IMR-90 (cell line): Measurements from ENCODE around the gene GLRA3. TPM values are rescaled to one million over a fixed set of nuclear protein-coding genes. Genes with fewer than 3 reads are reported as not detected.

Experiments
- ATAC-seq: fragments of 200-7000 bp; cut with Tn5 transposase; 2 replicates; pipeline ENCODE4 v1.9.1; 2020; ENCODE audit warnings: low read depth, mild to moderate bottlenecking, moderate library complexity
- BruUV-seq: library from RNA; stranded (reverse); fragments of 400-500 nt; replicated peaks from 2 replicates; lab custom pipeline; 2021; lab: Mats Ljungman, UMichigan
- CTCF ChIA-PET: fragments of 300-600 bp; formaldehyde crosslinking; extraction: SDS; loops from one replicate; lab custom pipeline; 2021; ENCODE audit warnings: antibody characterized with exemption; lab: Yijun Ruan, JAX
- POLR2A ChIA-PET: fragments of 300-600 bp; sonication (Branson Sonifier 250); formaldehyde crosslinking; loops from one replicate; lab custom pipeline; 2022; ENCODE audit warnings: antibody characterized with exemption; ENCODE audit not compliant: unreplicated experiment; lab: Charles Lee
- DNase-seq: peaks from one replicate; pipeline ENCODE4 v3.0.0; 2013
- H2AFZ ChIP-seq: replicated peaks from 2 replicates; pipeline ENCODE3; 2013; ENCODE audit warnings: low read length, mild to moderate bottlenecking; ENCODE audit not compliant: poor library complexity
- H2AK5ac ChIP-seq: 2 replicates; pipeline ENCODE4 v1.6.1; 2013; ENCODE audit warnings: low read depth, low read length, inconsistent platforms
- H2AK9ac ChIP-seq: replicated peaks from 2 replicates; pipeline ENCODE3; 2013; ENCODE audit warnings: mild to moderate bottlenecking, low read depth, low read length, moderate library complexity; ENCODE audit not compliant: poor library complexity
- H2BK120ac ChIP-seq: 2 replicates; pipeline ENCODE4 v1.6.1; 2013; ENCODE audit warnings: low read depth, low read length, inconsistent platforms
- H2BK15ac ChIP-seq: 3 replicates; pipeline ENCODE4 v1.6.1; 2013; ENCODE audit warnings: low read depth, low read length, inconsistent platforms
- H2BK20ac ChIP-seq: 2 replicates; pipeline ENCODE4 v1.6.1; 2013; ENCODE audit warnings: low read depth, mild to moderate bottlenecking, inconsistent platforms, low read length, moderate library complexity
- H2BK5ac ChIP-seq: 2 replicates; pipeline ENCODE4 v1.6.1; 2013; ENCODE audit warnings: mild to moderate bottlenecking, low read depth, low read length, inconsistent platforms; ENCODE audit not compliant: poor library complexity, severe bottlenecking
- H3K14ac ChIP-seq: replicated peaks from 2 replicates; pipeline ENCODE4 v1.6.1; 2013; ENCODE audit warnings: low read depth, low read length, inconsistent platforms
- H3K18ac ChIP-seq: 2 replicates; pipeline ENCODE4 v1.6.1; 2013; ENCODE audit warnings: low read depth, low read length, control low read depth
- H3K23ac ChIP-seq: 2 replicates; pipeline ENCODE4 v1.6.1; 2013; ENCODE audit warnings: low read depth, low read length, inconsistent platforms
- H3K27ac ChIP-seq: 2 replicates; pipeline ENCODE4 v1.5.1; 2013; ENCODE audit warnings: mild to moderate bottlenecking, control low read depth, low read length; ENCODE audit not compliant: insufficient read depth
- H3K27me3 ChIP-seq: 2 replicates; pipeline ENCODE4 v1.6.1; 2013; ENCODE audit warnings: low read length; ENCODE audit not compliant: control insufficient read depth, insufficient read depth
- H3K36me3 ChIP-seq: 2 replicates; pipeline ENCODE4 v1.6.1; 2013; ENCODE audit warnings: low read length, mixed read lengths; ENCODE audit not compliant: control insufficient read depth, insufficient read depth
- H3K4ac ChIP-seq: 2 replicates; pipeline ENCODE4 v1.6.1; 2013; ENCODE audit warnings: low read depth, low read length, inconsistent platforms
- H3K4me1 ChIP-seq: 2 replicates; pipeline ENCODE4 v1.6.1; 2013; ENCODE audit warnings: low read length, mixed read lengths; ENCODE audit not compliant: control insufficient read depth, insufficient read depth
- H3K4me2 ChIP-seq: 2 replicates; pipeline ENCODE4 v1.6.1; 2013; ENCODE audit warnings: low read depth, mild to moderate bottlenecking, control low read depth, low read length, moderate library complexity
- H3K4me3 ChIP-seq: 2 replicates; pipeline ENCODE4 v1.5.1; 2013; ENCODE audit warnings: low read depth, mild to moderate bottlenecking, control low read depth, low read length, moderate library complexity; ENCODE audit not compliant: insufficient read depth
- H3K56ac ChIP-seq: 2 replicates; pipeline ENCODE4 v1.6.1; 2013; ENCODE audit warnings: low read length, inconsistent platforms; ENCODE audit not compliant: insufficient read depth; ENCODE audit errors: extremely low read depth
- H3K79me1 ChIP-seq, 2 experiments: 2 replicates each; pipeline ENCODE4 v1.6.1; 2013; ENCODE audit warnings: low read length in 2 of 2, inconsistent platforms in 1 of 2, low read depth in 1 of 2
- H3K9ac ChIP-seq: 2 replicates; pipeline ENCODE4 v1.6.1; 2013; ENCODE audit warnings: low read depth, low read length, control low read depth
- H3K9me1 ChIP-seq: 2 replicates; pipeline ENCODE4 v1.6.1; 2013; ENCODE audit warnings: low read length, inconsistent platforms; ENCODE audit not compliant: insufficient read depth
- H3K9me3 ChIP-seq: 2 replicates; pipeline ENCODE4 v1.6.1; 2013; ENCODE audit warnings: low read length; ENCODE audit not compliant: control insufficient read depth, insufficient read depth
- H4K20me1 ChIP-seq: 2 replicates; pipeline ENCODE4 v1.6.1; 2013; ENCODE audit warnings: low read length, inconsistent platforms; ENCODE audit not compliant: insufficient read depth
- H4K5ac ChIP-seq: 2 replicates; pipeline ENCODE4 v1.6.1; 2013; ENCODE audit warnings: mild to moderate bottlenecking, low read depth, low read length, control low read depth
- H4K8ac ChIP-seq, 2 experiments: 2 replicates each; pipeline ENCODE4 v1.6.1; 2013; ENCODE audit warnings: low read depth in 2 of 2, low read length in 2 of 2, control low read depth in 1 of 2, inconsistent platforms in 1 of 2
- H4K91ac ChIP-seq: 2 replicates; pipeline ENCODE4 v1.6.1; 2013; ENCODE audit warnings: low read depth, low read length, inconsistent platforms; ENCODE audit not compliant: insufficient read depth
- POLR2A ChIP-seq: IDR thresholded peaks from 2 replicates; pipeline ENCODE4 v1.6.1; 2012; ENCODE audit warnings: mild to moderate bottlenecking, low read depth, low read length
- WGBS, 2 experiments: methylation state at CpG; one replicate each; pipeline versions ENCODE4 v1.1.5 to v1.1.7; 2013; ENCODE audit warnings: missing lambda C conversion rate in 2 of 2; ENCODE audit not compliant: insufficient read length in 1 of 2; ENCODE audit errors: extremely low coverage in 2 of 2; 5-methylcytosine and 5-hydroxymethylcytosine counted together
- dilution Hi-C: fragments of 300-500 bp; cut with HindIII; formaldehyde crosslinking; loops from one replicate; pipeline ENCODE4 v1.14.3; 2018; ENCODE audit warnings: low sequenced_read_pairs; ENCODE audit not compliant: unreplicated experiment
- in situ Hi-C: fragments of 300-500 bp; cut with MboI; formaldehyde crosslinking; loops from 3 replicates; pipeline ENCODE4 v1.14.3; 2019; ENCODE audit warnings: low sequenced_read_pairs, inconsistent platforms, mixed read lengths
- intact Hi-C: fragments of 100-400 bp; cut with micrococcal nuclease; formaldehyde crosslinking; loops from 2 replicates; pipeline ENCODE4 v1.10.0; 2022
- polyA plus RNA-seq, 3 experiments: library from polyadenylated mRNA; depleted of rRNA; stranded (reverse); fragments of >200 nt; gene quantifications; 2 replicates each; pipeline ENCODE4 v1.2.3, GENCODE V29; 2012; ENCODE audit warnings: low replicate concordance in 1 of 3
- total RNA-seq: library from RNA; depleted of rRNA; stranded (reverse); fragments of >200 nt; gene quantifications from 2 replicates; pipeline ENCODE4 v1.2.3, GENCODE V29; 2012

The GLRA3 gene
- total and polyA plus RNA-seq, 2 of the 4 experiments (the other 2 are of a cell fraction) = not detected

DNA sequence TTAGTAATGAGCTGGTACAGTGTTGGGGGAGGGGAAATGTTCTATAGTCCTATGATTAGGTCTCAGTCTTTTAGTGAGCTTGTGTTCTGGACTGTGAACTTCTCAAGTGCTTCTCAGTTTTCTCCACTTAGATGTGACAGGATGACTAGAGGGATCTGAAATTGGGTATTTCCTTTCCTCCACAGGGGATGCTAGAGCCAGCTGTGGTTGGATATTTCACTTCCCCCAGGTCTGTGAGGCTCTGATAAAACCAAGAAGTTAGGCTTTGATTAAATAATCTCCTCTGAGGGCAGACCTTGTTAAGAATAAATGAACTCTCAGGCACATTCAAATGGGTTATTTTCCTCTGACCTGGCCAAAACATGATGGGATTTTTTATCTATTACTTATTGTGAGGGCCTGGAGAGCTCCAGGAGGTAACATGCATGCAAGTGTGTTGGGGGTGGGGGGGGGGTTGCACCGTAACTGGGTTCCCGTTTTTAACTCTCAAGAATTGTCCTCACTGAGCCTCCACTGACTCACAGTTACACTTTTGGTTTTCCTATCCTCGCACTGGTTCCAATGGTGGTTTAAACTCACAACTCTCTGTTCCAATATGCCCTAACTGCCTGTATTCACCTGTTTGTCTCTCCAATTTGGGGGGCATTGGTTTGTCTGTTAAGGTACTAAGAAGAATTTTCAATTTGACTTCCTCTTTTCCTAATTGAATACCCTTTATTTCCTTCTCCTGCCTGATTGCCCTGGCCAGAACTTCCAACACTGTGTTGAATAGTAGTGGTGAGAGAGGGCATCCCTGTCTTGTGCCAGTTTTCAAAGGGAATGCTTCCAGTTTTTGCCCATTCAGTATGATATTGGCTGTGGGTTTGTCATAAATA, 28.1 kb upstream of the GLRA3 start:
- TF ChIP-seq POLR2A = no peak
- in situ Hi-C loops = no loop called here
- no peak overlapping the region for H3K4me3 ChIP-seq
- no peak overlapping the region for H3K9ac ChIP-seq
- H2AK5ac ChIP-seq = no peak overlapping the region
- no peak overlapping the region for H3K23ac ChIP-seq
- H3K4ac ChIP-seq = no peak overlapping the region
- H3K9me1 ChIP-seq = no peaks in the 10 kb centered on the region
- intact Hi-C loops = no loop called here
- ChIA-PET POLR2A (no interaction called here), CTCF (no interaction called here)
- H3K56ac ChIP-seq = no peak overlapping the region
- H2BK120ac ChIP-seq = no peak overlapping the region
- H2BK5ac ChIP-seq = no peak overlapping the region
- no peaks in the 10 kb centered on the region for H4K20me1 ChIP-seq
- H2BK15ac ChIP-seq = no peak overlapping the region
- no peak overlapping the region for H4K8ac ChIP-seq
- H2BK20ac ChIP-seq = no peak overlapping the region
- H3K27ac ChIP-seq = no peak overlapping the region
- BruUV-seq = no TSS peak
- dilution Hi-C loops = no loop called here
- peaks cover 5% of the 10 kb centered on the region for H3K9me3 ChIP-seq
- no peak overlapping the region for H2AK9ac ChIP-seq
- ATAC-seq = no peak
- no peak for DNase-seq
- H3K4me1 ChIP-seq = no peaks in the 10 kb centered on the region
- H3K4me2 ChIP-seq = no peak overlapping the region
- WGBS, 2 experiments = no CpG with 5 or more reads among the region's 3 CpGs
- H3K79me1 ChIP-seq = no peaks in the 10 kb centered on the region
- H2AFZ ChIP-seq = no peak overlapping the region
- no peaks in the 10 kb centered on the region for H3K27me3 ChIP-seq
- H3K36me3 ChIP-seq = no peaks in the 10 kb centered on the region
- H4K91ac ChIP-seq = no peak overlapping the region
- H4K5ac ChIP-seq = no peak overlapping the region
- no peak overlapping the region for H3K18ac ChIP-seq
- H3K14ac ChIP-seq = no peak overlapping the region
